Raji (cell line): ENCODE measurements around the gene PCK1.

Experiments
- POLR2A ChIP-seq: IDR thresholded peaks from 2 replicates; pipeline ENCODE4 v1.6.1; 2011; ENCODE audit warnings: low read depth, low read length, control low read depth; ENCODE audit not compliant: insufficient read depth

The PCK1 gene

GRCh38 chr20:57564180-57564802 is 3.4 kb downstream of the PCK1 start:
- no peak for TF ChIP-seq POLR2A

DNA sequence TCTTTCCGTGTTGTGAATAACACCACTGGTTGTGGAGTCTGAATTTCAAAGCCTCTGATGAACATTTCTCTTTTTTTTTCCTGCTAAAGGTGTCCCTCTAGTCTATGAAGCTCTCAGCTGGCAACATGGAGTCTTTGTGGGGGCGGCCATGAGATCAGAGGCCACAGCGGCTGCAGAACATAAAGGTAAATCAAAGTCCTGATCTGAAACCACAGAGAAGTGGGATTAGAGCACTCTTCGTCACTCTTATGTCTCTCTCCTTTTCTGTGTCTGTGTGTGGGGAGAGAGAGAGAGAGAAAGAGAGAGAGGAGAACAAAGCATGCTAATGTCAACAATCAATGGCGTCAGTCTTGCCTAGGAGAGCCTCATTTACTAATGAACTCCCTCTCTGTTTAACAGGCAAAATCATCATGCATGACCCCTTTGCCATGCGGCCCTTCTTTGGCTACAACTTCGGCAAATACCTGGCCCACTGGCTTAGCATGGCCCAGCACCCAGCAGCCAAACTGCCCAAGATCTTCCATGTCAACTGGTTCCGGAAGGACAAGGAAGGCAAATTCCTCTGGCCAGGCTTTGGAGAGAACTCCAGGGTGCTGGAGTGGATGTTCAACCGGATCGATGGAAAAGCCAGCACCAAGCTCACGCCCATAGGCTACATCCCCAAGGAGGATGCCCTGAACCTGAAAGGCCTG is 4.2 kb downstream of the PCK1 start:
- TF ChIP-seq POLR2A = no peak

GRCh38 chr20:57566399-57566798 is 5.5 kb downstream of the PCK1 start:
- TF ChIP-seq POLR2A = no peak

DNA sequence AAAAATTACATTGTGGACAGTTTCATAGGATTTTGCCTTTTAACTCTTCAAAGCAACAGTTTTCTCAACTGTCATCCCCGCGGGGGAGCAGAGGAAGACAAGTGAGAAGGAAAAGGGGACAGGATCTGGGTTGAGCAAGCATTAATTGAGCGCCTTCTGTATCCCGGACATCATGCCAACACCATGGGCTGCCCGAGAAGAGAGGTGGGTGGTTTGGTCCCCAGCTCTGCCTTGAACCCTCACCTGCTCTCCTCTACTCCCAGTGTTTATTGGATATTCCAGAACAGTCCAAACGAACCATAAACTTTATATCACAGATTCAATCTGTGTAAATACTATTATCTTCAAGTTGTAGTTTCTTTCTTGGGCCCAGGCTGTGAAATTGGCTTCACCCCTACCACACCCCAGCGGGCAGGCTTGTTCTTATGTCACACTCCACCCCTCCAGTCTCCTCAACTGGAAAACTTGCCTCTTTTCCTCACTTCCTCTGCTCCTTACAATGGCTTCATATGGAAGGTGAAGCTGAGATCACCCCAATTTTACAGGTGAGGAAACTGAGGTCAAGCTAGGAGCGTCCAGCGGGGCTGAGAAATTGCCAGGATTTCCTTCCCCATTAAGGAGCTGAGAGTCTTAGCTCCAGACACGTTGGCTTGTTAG is 6.0 kb downstream of the PCK1 start:
- no peak for TF ChIP-seq POLR2A

GRCh38 chr20:57567471-57568079 is 6.7 kb downstream of the PCK1 start:
- TF ChIP-seq POLR2A = no peak

DNA sequence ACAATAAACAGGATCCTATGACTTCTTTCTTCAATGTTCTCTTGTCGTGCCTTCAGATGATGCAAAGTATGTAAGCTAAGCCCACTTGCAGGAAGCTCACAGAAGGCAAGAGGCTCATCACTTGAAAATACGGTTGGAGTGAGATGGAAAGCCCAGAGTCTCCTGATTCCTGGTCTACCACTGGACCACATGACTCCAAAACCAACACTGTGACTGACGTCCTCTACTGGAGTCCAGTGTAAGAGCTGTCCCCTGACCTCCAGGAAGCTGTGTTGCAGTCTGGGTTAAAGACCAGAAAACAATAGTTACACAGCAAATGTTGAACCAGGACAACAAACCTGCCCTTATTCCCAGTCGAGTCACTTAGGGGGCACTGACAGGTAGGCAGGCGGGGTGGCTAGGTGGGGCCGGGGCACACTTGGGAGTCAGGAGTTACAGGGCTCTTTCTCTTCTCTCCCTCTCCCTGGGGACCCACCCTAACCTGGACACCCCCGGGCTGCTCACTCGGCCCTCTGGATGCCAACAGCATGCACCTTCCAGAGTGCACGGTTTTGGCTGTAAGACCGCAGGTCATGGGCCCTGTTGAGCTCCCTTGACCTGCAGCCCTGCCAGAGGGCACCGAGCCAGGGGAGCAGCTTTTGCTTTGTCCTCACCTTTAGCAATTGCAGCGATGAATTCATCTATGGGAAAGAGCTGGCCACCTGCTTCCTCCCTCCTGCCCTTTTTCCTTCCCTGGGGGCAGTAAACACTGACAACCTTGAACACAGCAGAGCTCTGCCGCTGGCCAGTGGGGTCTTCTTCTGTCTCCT is 7.4 kb downstream of the PCK1 start:
- TF ChIP-seq POLR2A = no peak

DNA sequence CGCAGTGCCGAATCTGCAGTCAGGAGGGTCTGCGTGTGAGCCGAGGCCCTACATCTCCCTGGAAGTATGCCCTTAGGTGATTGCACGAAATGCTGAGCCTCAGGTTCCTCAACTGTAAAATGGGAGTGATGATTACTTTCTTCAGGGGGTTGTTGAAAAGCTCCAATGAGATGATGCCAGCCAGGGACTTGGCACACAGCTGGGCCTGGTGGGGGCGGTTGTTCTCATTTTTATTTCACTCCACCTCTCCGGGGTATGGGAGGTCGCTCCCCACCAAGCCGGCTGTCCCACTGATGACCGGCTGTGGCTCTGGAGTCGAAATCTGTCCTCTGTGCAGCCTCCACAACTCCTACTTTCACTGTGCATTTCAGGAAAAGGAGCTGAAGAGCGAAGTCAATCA is 8.1 kb downstream of the PCK1 start:
- no peak for TF ChIP-seq POLR2A

DNA sequence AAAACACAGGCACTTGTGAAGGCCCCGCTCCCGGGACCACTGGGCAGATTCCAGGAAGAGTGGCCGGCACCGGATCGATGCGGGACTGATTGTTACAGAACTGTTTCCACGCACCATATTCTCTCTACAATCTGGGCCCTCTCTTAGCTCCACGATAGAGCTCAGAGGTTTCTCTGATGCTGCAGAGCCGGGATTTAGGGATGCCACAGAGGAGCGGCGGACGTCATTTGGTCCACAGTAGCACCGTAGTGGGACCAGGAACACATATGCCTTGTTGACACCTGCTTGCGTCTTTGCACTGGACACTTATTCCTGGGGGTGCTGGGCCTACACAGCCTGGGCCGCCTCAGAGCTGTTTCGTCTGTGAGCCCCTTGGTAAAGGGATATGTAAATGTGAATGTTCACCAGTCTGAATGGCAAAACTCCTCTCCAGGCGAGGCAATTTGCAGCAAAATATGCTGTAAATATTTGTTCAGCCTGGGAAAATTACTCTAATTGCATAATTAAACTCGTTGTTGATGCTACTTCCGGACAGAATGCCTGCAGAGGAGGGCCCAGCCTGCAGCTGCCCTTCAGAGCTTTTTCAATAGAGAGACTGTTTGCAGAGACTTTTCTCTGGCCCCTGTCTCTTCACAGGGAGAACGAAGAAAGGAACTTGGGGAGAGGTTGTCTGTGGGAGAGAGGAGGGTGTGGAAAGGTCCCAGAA is 9.4 kb downstream of the PCK1 start:
- no peak for TF ChIP-seq POLR2A

DNA sequence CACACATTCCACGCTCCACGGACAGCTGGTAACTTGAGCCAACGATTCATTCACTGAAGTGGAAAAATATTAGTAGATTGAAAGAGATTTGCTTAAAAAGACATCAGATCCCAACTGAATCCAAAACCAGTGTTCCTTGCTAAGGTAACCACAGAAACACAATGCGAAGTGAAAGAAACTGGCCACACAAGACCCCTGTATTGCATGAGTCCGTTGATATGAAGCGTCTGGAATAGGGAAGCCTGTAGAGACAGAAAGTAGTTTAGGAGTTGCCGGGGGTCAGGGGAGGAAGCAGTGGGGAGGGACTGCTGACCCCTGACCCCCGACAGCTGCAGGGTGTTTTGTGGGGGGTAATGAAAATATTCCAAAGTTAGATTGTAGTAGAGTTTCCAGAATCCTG is 10.0 kb downstream of the PCK1 start:
- no peak for TF ChIP-seq POLR2A

DNA sequence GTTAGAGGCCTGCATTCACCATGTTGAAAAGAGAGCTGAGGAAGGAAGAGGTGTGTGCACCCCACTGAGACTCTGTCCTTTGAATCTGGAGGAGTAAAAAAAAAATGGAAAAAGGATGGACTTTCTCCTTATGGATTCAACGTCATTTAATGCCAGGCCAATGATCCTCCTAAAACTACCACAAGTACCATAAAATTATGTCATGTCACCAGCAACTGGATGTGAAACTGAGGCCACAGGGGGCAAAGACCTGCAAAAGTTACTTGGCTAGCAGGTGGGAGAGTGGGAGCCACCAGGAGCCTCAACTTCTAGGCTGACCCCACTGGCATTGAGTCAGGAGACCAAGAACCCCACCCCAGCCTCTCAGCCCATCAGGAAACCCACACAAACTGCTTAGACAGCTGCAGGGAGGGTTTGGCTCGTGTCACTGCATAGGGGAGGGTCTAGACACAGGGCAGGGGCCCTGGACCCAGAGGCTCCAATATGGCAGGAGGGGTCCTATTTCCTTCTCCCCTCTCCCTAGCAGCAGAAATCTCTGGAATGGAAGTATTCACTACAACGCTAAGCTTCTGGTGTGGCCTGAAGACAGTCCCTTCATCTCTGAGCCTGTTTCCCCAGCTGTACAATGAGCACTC is 11.0 kb downstream of the PCK1 start:
- no peak for TF ChIP-seq POLR2A

DNA sequence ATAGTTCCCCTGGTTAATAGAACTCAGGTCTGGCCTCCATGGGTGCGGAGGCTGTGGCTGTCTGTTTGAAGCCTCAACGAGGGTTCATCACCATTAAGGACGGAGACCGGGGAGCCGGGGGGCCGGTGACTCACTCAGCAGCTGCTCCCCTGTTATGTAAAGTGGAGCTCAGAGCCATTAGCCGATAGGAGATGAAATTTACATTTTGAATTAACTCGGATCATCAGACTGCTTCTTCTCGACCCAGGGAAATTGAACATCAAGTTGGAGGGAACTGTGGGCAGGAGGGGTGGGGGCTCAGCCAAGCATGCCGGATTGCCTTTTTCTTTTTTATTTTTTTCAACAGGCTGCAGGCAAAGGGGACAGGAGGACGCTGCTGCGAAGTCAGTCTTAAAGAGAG is 12.3 kb downstream of the PCK1 start:
- TF ChIP-seq POLR2A = no peak

GRCh38 chr20:57573894-57574293 is 13.0 kb downstream of the PCK1 start:
- TF ChIP-seq POLR2A = no peak

- no peak for TF ChIP-seq POLR2A
These were observed 14.0 kb downstream of the PCK1 start for GRCh38 chr20:57574954-57575353.

- no peak for TF ChIP-seq POLR2A
These were observed 15.1 kb downstream of the PCK1 start for GRCh38 chr20:57576002-57576401.
